HepG2 (cell line): Measurements from ENCODE around the gene DDX10. TPM values are rescaled to one million over a fixed set of nuclear protein-coding genes. Genes with fewer than 3 reads are reported as not detected.

ENCODE experiments used
- ATAC-seq: fragments of 200-7000 bp; cut with Tn5 transposase; 3 replicates; pipeline ENCODE4 v1.9.1; 2020; ENCODE audit warnings: mild to moderate bottlenecking, moderate library complexity
- BruUV-seq: library from RNA; stranded (reverse); fragments of 400-500 nt; replicated peaks from 2 replicates; lab custom pipeline; 2021; lab: Mats Ljungman, UMichigan
- CTCF ChIA-PET: fragments of 300-600 bp; formaldehyde crosslinking; extraction: SDS; loops from one replicate; lab custom pipeline; 2021; ENCODE audit warnings: low total read pairs, inconsistent platforms, low intra/inter-chr PET ratio; lab: Yijun Ruan, JAX
- POLR2A ChIA-PET: fragments of 350-600 bp; sonication (Branson Sonifier 250); formaldehyde crosslinking; loops from one replicate; lab custom pipeline; 2020; ENCODE audit warnings: antibody characterized with exemption, inconsistent platforms; lab: Yijun Ruan, JAX
- DNase-seq: peaks from one replicate; pipeline ENCODE4 v3.0.0-alpha.2; 2015; ENCODE audit warnings: low spot score
- FAIRE-seq: peaks from 3 replicates; lab custom pipeline; 2011; peaks lifted over from hg19 to GRCh38; lab: Jason Lieb, UNC
- H2AFZ ChIP-seq: one replicate; pipeline ENCODE4 v1.6.1; 2011; ENCODE audit warnings: low read length, inconsistent platforms
- H3K27ac ChIP-seq: fragments of 300-600 bp; 3 replicates; pipeline ENCODE4 v1.8.0; 2011; ENCODE audit warnings: mixed run types, mild to moderate bottlenecking, mixed read lengths, low read length, inconsistent platforms; ENCODE audit not compliant: insufficient read depth; ENCODE audit errors: extremely low read length
- H3K27me3 ChIP-seq, 2 experiments: fragments of 200-600 bp in 1 of 2; 2 replicates in 1 of 2; 3 replicates in 1 of 2; pipeline versions ENCODE4 v1.6.0 to v1.8.0; 2011; ENCODE audit warnings: low read length in 2 of 2, mild to moderate bottlenecking in 2 of 2, moderate library complexity in 2 of 2, inconsistent platforms in 1 of 2; ENCODE audit not compliant: insufficient read depth in 2 of 2, control insufficient read depth in 1 of 2
- H3K36me3 ChIP-seq, 2 experiments: fragments of 200-600 bp in 1 of 2; replicated peaks in 1 of 2; 2 replicates in 1 of 2; 3 replicates in 1 of 2; pipeline versions ENCODE4 v1.5.1 to v1.8.0; 2011; ENCODE audit warnings: low read length in 2 of 2, inconsistent platforms in 1 of 2; ENCODE audit not compliant: insufficient read depth in 2 of 2, control insufficient read depth in 1 of 2
- H3K4me1 ChIP-seq: 2 replicates; pipeline ENCODE4 v1.5.1; 2012; ENCODE audit warnings: low read length, inconsistent platforms; ENCODE audit not compliant: insufficient read depth
- H3K4me2 ChIP-seq: 2 replicates; pipeline ENCODE4 v1.6.0; 2011; ENCODE audit warnings: low read depth, low read length, inconsistent platforms
- H3K4me3 ChIP-seq, 3 experiments: fragments of 200-600 bp in 1 of 3; sonication (generic), shearing (Covaris generic) in 1 of 3; replicated peaks in 1 of 3; 2 replicates each; pipeline ENCODE4 v1.5.1; 2011 to 2016; ENCODE audit warnings: low read length in 3 of 3, inconsistent platforms in 2 of 3, low read depth in 2 of 3, mild to moderate bottlenecking in 2 of 3, control low read depth in 1 of 3, mixed read lengths in 1 of 3; ENCODE audit not compliant: insufficient read depth in 1 of 3
- H3K79me2 ChIP-seq: one replicate; pipeline ENCODE4 v1.6.1; 2011; ENCODE audit warnings: low read length, inconsistent platforms; ENCODE audit not compliant: insufficient read depth
- H3K9ac ChIP-seq: 2 replicates; pipeline ENCODE4 v1.6.0; 2011; ENCODE audit warnings: mild to moderate bottlenecking, low read depth, low read length, inconsistent platforms; ENCODE audit not compliant: insufficient read depth
- H3K9me3 ChIP-seq: 2 replicates; pipeline ENCODE4 v1.5.1; 2012; ENCODE audit warnings: mild to moderate bottlenecking, low read length
- H4K20me1 ChIP-seq: 2 replicates; pipeline ENCODE4 v1.6.0; 2011; ENCODE audit warnings: inconsistent platforms, mild to moderate bottlenecking, low read length, moderate library complexity; ENCODE audit not compliant: insufficient read depth
- BHLHE40 ChIP-seq: IDR thresholded peaks from 2 replicates; pipeline ENCODE4 v1.6.1; 2011; ENCODE audit warnings: low read length, improper control_type of control experiment
- MYNN ChIP-seq: sonication (generic); formaldehyde crosslinking; IDR thresholded peaks from 2 replicates; pipeline ENCODE4 v1.4.0; 2020; ENCODE audit warnings: mild to moderate bottlenecking, low read depth, missing genetic modification reagents
- RFX1 ChIP-seq: fragments of 450-650 bp; IDR thresholded peaks from 2 replicates; pipeline ENCODE4 v1.6.1; 2017
- SNAPC2 ChIP-seq: sonication (generic); formaldehyde crosslinking; IDR thresholded peaks from 2 replicates; pipeline ENCODE4 v1.8.1; 2022; ENCODE audit warnings: mild to moderate bottlenecking, missing genetic modification reagents
- ZNF292 ChIP-seq: sonication (generic); formaldehyde crosslinking; IDR thresholded peaks from 2 replicates; pipeline ENCODE4 v1.8.1; 2022; ENCODE audit warnings: mild to moderate bottlenecking, low read depth, missing genetic modification reagents, borderline replicate concordance
- WGBS: methylation state at CpG from one replicate; pipeline ENCODE4 v1.1.6; 2017; ENCODE audit warnings: low lambda C conversion rate; 5-methylcytosine and 5-hydroxymethylcytosine counted together
- in situ Hi-C: cut with HindIII; loops from 2 replicates; pipeline ENCODE4 v1.10.0; 2017; ENCODE audit warnings: low pct_unique_long_range_greater_than_20kb; ENCODE audit not compliant: extremely low pct_ligation_motif_present
- intact Hi-C: fragments of 100-400 bp; cut with micrococcal nuclease; formaldehyde crosslinking; loops from one replicate; pipeline ENCODE4 v1.10.0; 2022; ENCODE audit not compliant: unreplicated experiment
- polyA plus RNA-seq, 8 experiments: library from polyadenylated mRNA; depleted of rRNA in 3 of 8; stranded (reverse) in 7 of 8; unstranded in 1 of 8; fragments of >200 nt; fragmentation: Illumina TruSeq in 4 of 8; extraction: Trizol in 4 of 8; gene quantifications; 2 replicates each; pipeline versions ENCODE4 v1.2.1 to v1.2.3, GENCODE V29; 2011 to 2016; ENCODE audit warnings: low read depth in 4 of 8, missing spikeins in 1 of 8, mixed read lengths in 1 of 8; ENCODE audit not compliant: insufficient read depth in 1 of 8
- total RNA-seq, 5 experiments: library from RNA; depleted of rRNA; stranded (reverse); fragments of >200 nt; fragmentation: Illumina TruSeq; extraction: Trizol; gene quantifications; 2 replicates each; pipeline ENCODE4 v1.2.3, GENCODE V29; 2016; ENCODE audit warnings: low read depth in 1 of 5
- TF ChIP-seq, protein P1 (sequence below): IDR thresholded peaks from 2 replicates; pipeline ENCODE4 v1.6.1; 2016; ENCODE audit warnings: control low read depth

Gene DDX10
- total and polyA plus RNA-seq, 2 of the 13 experiments (the other 11 are each of a cell fraction or from before 2014, with no cell fraction given) = 17.0 to 32.0 TPM

GRCh38 chr11:108802492-108802891 is 137.6 kb downstream of the DDX10 start:
- FAIRE-seq = no peak
- no TSS peak for BruUV-seq
- no peak for DNase-seq
- WGBS = 100% methylated on average over 1 of the region's 1 CpG
- Histone ChIP-seq H3K27me3 (no peaks in the 10 kb centered on the region), H4K20me1 (no peaks in the 10 kb centered on the region), H3K27ac (no peak overlapping the region), H2AFZ (no peak overlapping the region), H3K4me2 (no peak overlapping the region), H3K9ac (no peak overlapping the region), H3K4me3 (no peak overlapping the region), H3K79me2 (no peaks in the 10 kb centered on the region)
- ChIA-PET POLR2A (no interaction called here), CTCF (no interaction called here)
- in situ Hi-C loops = no loop called here
- TF ChIP-seq, protein P1, sequence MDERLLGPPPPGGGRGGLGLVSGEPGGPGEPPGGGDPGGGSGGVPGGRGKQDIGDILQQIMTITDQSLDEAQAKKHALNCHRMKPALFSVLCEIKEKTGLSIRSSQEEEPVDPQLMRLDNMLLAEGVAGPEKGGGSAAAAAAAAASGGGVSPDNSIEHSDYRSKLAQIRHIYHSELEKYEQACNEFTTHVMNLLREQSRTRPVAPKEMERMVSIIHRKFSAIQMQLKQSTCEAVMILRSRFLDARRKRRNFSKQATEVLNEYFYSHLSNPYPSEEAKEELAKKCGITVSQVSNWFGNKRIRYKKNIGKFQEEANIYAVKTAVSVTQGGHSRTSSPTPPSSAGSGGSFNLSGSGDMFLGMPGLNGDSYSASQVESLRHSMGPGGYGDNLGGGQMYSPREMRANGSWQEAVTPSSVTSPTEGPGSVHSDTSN = no peak
- no peak for TF ChIP-seq ZNF292 (CRISPR knock-in tag)
- no peak for TF ChIP-seq RFX1
- no peak for TF ChIP-seq MYNN
- TF ChIP-seq, all 625 proteins: peak for 0
- Histone ChIP-seq H3K4me1 (peaks cover 23% of the 10 kb centered on the region), H3K9me3 (no peaks in the 10 kb centered on the region), H3K36me3 (no peaks in the 10 kb centered on the region)
- intact Hi-C loops = no loop called here
- no peak for ATAC-seq

DNA sequence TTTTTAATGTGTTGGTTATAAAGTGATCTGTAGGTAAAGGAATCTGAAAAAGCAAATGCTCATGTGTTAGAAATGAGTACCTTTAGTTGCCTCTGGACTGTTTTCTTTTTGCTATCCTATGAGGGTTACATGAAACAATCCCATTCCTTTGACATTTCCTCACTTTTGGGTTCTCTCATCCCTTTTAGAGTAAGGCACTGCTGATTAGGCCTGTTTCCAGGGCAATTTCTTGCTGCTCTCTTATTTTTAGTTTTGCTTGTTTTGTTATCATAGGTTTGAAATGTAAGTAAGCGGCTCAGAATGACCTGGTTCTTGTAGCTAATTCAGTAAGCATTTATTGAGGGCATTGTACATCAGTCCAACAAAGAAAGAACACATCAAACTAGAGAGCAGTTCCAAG is 138.9 kb downstream of the DDX10 start:
- FAIRE-seq (no peak), DNase-seq (no peak), ATAC-seq (no peak)
- in situ Hi-C loops (no loop called here), intact Hi-C loops (no loop called here)
- Histone ChIP-seq H3K4me1 (peaks cover 10% of the 10 kb centered on the region), H4K20me1 (no peaks in the 10 kb centered on the region), H3K9ac (no peak overlapping the region), H3K9me3 (no peaks in the 10 kb centered on the region), H3K4me3 (no peak overlapping the region), H3K36me3 (no peaks in the 10 kb centered on the region), H3K27ac (no peak overlapping the region), H3K4me2 (no peak overlapping the region), H3K79me2 (no peaks in the 10 kb centered on the region), H3K27me3 (no peaks in the 10 kb centered on the region), H2AFZ (no peak overlapping the region)
- WGBS = 100% methylated on average over 1 of the region's 1 CpG
- no TSS peak for BruUV-seq
- ChIA-PET POLR2A (no interaction called here), CTCF (no interaction called here)
- no peak for TF ChIP-seq SNAPC2 (CRISPR knock-in tag)
- TF ChIP-seq BHLHE40 = no peak
